Prostate gland (tissue), 2 donors: ENCODE results near the gene TEX9. TPM values are rescaled to one million over a fixed set of nuclear protein-coding genes. Genes with fewer than 3 reads are reported as not detected.

Source experiments
- DNase-seq: peaks from one replicate; pipeline ENCODE4 v3.0.0-alpha.2; 2019; ENCODE audit warnings: low spot score
- H3K27ac ChIP-seq, 2 donors: fragments of 200-600 bp; sonication (generic); 2 replicates each; pipeline ENCODE4 v1.5.1; 2017 to 2019
- H3K27me3 ChIP-seq: fragments of 200-600 bp; sonication (generic); replicated peaks from 2 replicates; pipeline ENCODE4 v1.5.1; 2019; ENCODE audit not compliant: insufficient read depth
- H3K36me3 ChIP-seq, 2 donors: fragments of 200-600 bp; sonication (generic); 1 replicate in 1 of 2; 2 replicates in 1 of 2; pipeline versions ENCODE4 v1.5.1 to v1.8.1; 2017 to 2019
- H3K4me1 ChIP-seq: fragments of 200-600 bp; sonication (generic); replicated peaks from 2 replicates; pipeline ENCODE4 v1.5.1; 2019
- H3K4me3 ChIP-seq, 2 donors: fragments of 200-600 bp; sonication (generic); 2 replicates each; pipeline ENCODE4 v1.5.1; 2017 to 2019
- H3K9me3 ChIP-seq: fragments of 200-600 bp; sonication (generic); 2 replicates; pipeline ENCODE4 v1.5.1; 2017
- POLR2A ChIP-seq: fragments of 450-650 bp; IDR thresholded peaks from one replicate; pipeline ENCODE4 v1.6.1; 2016; ENCODE audit warnings: antibody characterized with exemption, mild to moderate bottlenecking
- POLR2AphosphoS5 ChIP-seq: sonication (generic); formaldehyde crosslinking; IDR thresholded peaks from one replicate; pipeline ENCODE4 v1.6.1; 2017; ENCODE audit warnings: antibody characterized with exemption
- WGBS: methylation state at CpG from one replicate; pipeline ENCODE4 v1.1.5; 2018; 5-methylcytosine and 5-hydroxymethylcytosine counted together
- intact Hi-C: fragments of 100-400 bp; cut with DNase I; formaldehyde crosslinking; loops from one replicate; pipeline ENCODE4 v1.14.2; 2022
- total RNA-seq, 2 donors: library from RNA; depleted of rRNA; stranded (reverse); fragments of >200 nt; gene quantifications; one replicate each; pipeline ENCODE4 v1.1.0, GENCODE V29; 2016
- TF ChIP-seq, protein P1 (sequence below), 4 experiments: fragments of 200-600 bp in 2 of 4; fragments of 450-650 bp in 2 of 4; sonication (generic) in 2 of 4; IDR thresholded peaks; 1 replicate in 3 of 4; 2 replicates in 1 of 4; pipeline ENCODE4 v1.5.1; 2016 to 2019; ENCODE audit warnings: antibody characterized with exemption in 4 of 4, mild to moderate bottlenecking in 2 of 4, moderate library complexity in 2 of 4

TEX9 gene
- total RNA-seq, 2 donors from 2014 or later, result 8.7 to 9.4 TPM

DNA sequence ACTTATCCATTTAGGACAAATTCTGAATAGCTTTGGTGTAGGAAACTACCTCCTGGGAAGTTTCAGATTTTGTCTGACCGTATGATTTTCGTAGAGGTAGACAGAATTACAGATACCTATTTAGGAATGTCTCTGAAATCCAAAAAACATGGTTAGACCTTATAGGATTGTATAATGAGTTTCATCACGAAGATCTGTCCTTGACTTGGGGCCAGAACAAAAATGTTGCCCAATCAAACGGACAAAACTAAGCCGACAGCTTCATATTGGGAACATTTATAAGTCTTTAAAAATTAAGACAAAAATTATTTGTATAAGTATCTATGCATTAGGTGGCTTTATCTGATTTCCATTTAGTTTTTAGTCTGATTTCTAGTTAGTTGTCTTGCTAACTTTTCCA is 67.1 kb downstream of the TEX9 start:
- Histone ChIP-seq H3K4me1 (no peaks in the 10 kb centered on the region), H3K36me3 (no peaks in the 10 kb centered on the region), H3K9me3 (no peaks in the 10 kb centered on the region), H3K27me3 (no peaks in the 10 kb centered on the region), H3K4me3 (no peak overlapping the region), H3K27ac (no peak overlapping the region)
- 94% methylated on average over 5 of the region's 5 CpGs for WGBS
- DNase-seq, result no peak
- TF ChIP-seq POLR2A, result no peak
- intact Hi-C loops, result no loop called here

DNA sequence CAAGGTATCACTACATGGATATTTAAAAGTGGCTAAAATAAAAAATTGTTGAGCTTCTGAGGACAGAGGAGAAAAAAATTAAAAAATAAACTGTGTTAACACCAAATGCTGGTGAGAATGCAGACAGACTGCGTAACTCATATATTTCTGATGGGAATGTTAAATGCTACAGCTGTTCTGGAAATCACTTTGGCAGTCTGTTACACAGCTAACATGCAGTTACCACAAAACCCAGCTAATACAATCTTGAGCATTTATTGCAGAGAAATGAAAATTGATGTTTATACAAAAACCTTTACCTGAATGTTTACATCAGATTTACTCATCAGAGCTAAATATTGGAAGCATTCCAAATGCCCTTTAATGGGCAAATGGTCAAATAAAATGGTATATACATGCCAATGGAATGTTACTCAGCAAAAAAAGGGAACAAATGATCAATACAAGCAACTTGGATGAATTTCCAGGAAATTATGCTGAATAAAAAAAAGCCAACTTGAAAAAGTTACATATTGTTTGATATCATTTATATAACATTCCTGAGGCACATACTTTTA is 75.1 kb downstream of the TEX9 start:
- H3K27ac ChIP-seq, result no peak overlapping the region
- WGBS, result 86% methylated on average over 1 of the region's 1 CpG
- H3K4me1 ChIP-seq, result no peaks in the 10 kb centered on the region
- DNase-seq, result no peak
- TF ChIP-seq POLR2A, result no peak
- TF ChIP-seq, protein P1, sequence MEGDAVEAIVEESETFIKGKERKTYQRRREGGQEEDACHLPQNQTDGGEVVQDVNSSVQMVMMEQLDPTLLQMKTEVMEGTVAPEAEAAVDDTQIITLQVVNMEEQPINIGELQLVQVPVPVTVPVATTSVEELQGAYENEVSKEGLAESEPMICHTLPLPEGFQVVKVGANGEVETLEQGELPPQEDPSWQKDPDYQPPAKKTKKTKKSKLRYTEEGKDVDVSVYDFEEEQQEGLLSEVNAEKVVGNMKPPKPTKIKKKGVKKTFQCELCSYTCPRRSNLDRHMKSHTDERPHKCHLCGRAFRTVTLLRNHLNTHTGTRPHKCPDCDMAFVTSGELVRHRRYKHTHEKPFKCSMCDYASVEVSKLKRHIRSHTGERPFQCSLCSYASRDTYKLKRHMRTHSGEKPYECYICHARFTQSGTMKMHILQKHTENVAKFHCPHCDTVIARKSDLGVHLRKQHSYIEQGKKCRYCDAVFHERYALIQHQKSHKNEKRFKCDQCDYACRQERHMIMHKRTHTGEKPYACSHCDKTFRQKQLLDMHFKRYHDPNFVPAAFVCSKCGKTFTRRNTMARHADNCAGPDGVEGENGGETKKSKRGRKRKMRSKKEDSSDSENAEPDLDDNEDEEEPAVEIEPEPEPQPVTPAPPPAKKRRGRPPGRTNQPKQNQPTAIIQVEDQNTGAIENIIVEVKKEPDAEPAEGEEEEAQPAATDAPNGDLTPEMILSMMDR (IDR thresholded peaks at IDR 0.05), result no peak
- TF ChIP-seq POLR2AphosphoS5, result no peak
- H3K36me3 ChIP-seq, result no peaks in the 10 kb centered on the region
- no peaks in the 10 kb centered on the region for H3K9me3 ChIP-seq
- no peaks in the 10 kb centered on the region for H3K27me3 ChIP-seq
- intact Hi-C loops, result no loop called here
- no peak overlapping the region for H3K4me3 ChIP-seq

DNA sequence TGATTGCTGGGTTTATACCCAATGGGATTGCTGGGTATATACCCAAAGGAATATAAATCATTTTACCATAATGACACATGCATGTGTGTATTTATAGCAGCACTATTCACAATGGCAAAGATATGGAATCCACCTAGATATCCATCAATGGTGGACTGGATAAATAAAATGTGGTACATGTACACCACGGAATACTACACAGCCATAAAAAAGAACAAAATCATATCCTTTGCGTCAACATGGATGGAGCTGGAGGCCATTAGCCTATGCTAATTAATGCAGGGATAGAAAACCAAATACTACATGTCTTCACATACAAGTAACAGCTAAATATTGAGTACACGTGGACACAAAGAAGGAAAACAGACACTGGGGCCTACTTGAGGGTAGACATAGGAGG is 77.1 kb downstream of the TEX9 start:
- Histone ChIP-seq H3K36me3 (no peaks in the 10 kb centered on the region), H3K27ac (no peak overlapping the region), H3K9me3 (no peaks in the 10 kb centered on the region), H3K4me3 (no peak overlapping the region), H3K27me3 (no peaks in the 10 kb centered on the region), H3K4me1 (no peaks in the 10 kb centered on the region)
- TF ChIP-seq, protein P1 (IDR thresholded peaks at IDR 0.05), result no peak
- TF ChIP-seq POLR2AphosphoS5 (no peak), POLR2A (no peak)
- 97% methylated on average over 3 of the region's 3 CpGs for WGBS
- DNase-seq, result no peak
- intact Hi-C loops, result no loop called here

DNA sequence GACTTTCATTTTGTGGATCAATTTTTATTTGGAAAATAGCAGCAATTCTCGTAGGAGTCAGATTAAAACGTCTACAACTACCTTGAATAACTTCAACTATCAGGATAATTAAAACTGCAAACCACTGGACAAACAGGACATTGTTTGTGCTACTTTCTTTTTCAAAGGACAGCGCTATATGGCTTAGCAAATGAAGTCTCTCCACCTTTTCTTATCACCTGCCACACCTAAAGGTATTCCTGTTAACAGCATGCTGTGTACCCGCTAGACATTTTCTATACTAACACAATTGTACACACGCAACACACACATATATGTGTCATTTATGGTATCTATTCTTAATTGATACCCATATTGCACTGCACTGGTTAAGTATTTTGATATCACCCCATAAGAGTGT is 80.5 kb downstream of the TEX9 start:
- no peaks in the 10 kb centered on the region for H3K27me3 ChIP-seq
- WGBS, result 92% methylated on average over 5 of the region's 5 CpGs
- intact Hi-C loops, result no loop called here

DNA sequence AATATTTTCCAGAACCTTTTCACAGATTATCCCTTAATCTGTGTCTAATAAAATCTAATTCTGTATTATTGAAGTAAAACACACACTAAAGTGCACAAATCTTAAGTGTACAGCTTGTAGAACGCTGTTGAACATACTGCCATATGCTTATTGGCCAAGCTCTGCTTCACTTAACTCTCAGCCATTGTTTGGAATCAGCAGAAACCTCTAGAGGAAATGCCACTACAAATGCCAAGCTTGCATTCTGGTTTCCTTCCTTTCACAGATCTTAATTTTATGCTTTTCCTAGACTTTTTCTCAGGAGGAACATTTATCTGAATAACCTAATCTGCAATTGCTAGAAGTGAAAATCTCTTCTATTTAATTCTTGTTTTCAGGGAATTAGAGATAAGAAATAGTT is 89.6 kb downstream of the TEX9 start:
- intact Hi-C loops, result no loop called here
- H3K4me1 ChIP-seq, result no peaks in the 10 kb centered on the region
- no peaks in the 10 kb centered on the region for H3K36me3 ChIP-seq
- TF ChIP-seq POLR2AphosphoS5 (no peak), POLR2A (no peak)
- TF ChIP-seq, protein P1 (IDR thresholded peaks at IDR 0.05), result no peak
- H3K27ac ChIP-seq, result no peak overlapping the region
- no peak for DNase-seq
- no peak overlapping the region for H3K4me3 ChIP-seq
- no peaks in the 10 kb centered on the region for H3K27me3 ChIP-seq
- WGBS, result 71% methylated on average over 1 of the region's 1 CpG
- H3K9me3 ChIP-seq, result no peaks in the 10 kb centered on the region

More for the DNA sequence above, 80.5 kb downstream of the TEX9 start:
- Histone ChIP-seq H3K4me1 (no peaks in the 10 kb centered on the region), H3K4me3 (no peak overlapping the region), H3K36me3 (no peaks in the 10 kb centered on the region), H3K9me3 (no peaks in the 10 kb centered on the region), H3K27ac (no peak overlapping the region)
- DNase-seq, result no peak
- TF ChIP-seq POLR2AphosphoS5 (no peak), POLR2A (no peak)
- TF ChIP-seq, protein P1 (IDR thresholded peaks at IDR 0.05), result no peak
